ENCODE measurements around the gene SYT17. TPM values are rescaled to one million over a fixed set of nuclear protein-coding genes. Genes with fewer than 3 reads are reported as not detected.

Gene SYT17
- total RNA-seq, 4 donors from 2014 or later = 4.2 to 9.0 (median 6.3) TPM

DNA sequence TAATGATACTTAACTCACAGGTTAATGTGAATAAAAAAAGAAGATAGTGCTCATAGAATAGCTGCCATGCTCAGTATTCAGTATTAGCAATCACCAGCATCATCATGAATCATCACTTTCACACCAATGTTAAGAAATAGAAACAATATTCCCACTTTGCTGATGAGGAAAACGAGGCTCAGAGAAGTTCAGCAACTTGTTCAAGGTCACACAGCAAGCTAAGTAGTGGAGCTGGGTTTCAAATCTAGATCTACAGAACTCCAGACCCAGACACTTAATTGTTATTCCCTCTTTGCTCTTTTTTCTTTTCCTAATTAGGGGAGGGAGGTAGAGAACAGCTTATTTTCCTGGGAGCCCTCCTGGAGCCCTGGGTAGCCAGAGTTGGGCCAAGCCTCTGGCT lies 140.4 kb downstream of the SYT17 start:
- TF ChIP-seq, protein P1, sequence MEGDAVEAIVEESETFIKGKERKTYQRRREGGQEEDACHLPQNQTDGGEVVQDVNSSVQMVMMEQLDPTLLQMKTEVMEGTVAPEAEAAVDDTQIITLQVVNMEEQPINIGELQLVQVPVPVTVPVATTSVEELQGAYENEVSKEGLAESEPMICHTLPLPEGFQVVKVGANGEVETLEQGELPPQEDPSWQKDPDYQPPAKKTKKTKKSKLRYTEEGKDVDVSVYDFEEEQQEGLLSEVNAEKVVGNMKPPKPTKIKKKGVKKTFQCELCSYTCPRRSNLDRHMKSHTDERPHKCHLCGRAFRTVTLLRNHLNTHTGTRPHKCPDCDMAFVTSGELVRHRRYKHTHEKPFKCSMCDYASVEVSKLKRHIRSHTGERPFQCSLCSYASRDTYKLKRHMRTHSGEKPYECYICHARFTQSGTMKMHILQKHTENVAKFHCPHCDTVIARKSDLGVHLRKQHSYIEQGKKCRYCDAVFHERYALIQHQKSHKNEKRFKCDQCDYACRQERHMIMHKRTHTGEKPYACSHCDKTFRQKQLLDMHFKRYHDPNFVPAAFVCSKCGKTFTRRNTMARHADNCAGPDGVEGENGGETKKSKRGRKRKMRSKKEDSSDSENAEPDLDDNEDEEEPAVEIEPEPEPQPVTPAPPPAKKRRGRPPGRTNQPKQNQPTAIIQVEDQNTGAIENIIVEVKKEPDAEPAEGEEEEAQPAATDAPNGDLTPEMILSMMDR (IDR thresholded peaks at IDR 0.05) = no peak
- no peak for TF ChIP-seq POLR2AphosphoS5 (IDR thresholded peaks at IDR 0.05)
- no peak for TF ChIP-seq POLR2A (IDR thresholded peaks at IDR 0.05)
- TF ChIP-seq EP300 (IDR thresholded peaks at IDR 0.05) = no peak
- H3K27me3 ChIP-seq = no peaks in the 10 kb centered on the region
- ATAC-seq = no peak
- WGBS, 2 donors (ENCODE audit: low coverage in 1 of 2) = 50 to 100% methylated on average over 1 of the region's 1 CpG
- no peaks in the 10 kb centered on the region for H3K4me1 ChIP-seq
- H3K27ac ChIP-seq = no peak overlapping the region
- H3K9me3 ChIP-seq = no peaks in the 10 kb centered on the region
- H3K4me3 ChIP-seq = no peak overlapping the region
- no peaks in the 10 kb centered on the region for H3K36me3 ChIP-seq

- H3K4me3 ChIP-seq = no peak overlapping the region
- H3K36me3 ChIP-seq = no peaks in the 10 kb centered on the region
- H3K9me3 ChIP-seq = no peaks in the 10 kb centered on the region
- ATAC-seq = no peak
- no peaks in the 10 kb centered on the region for H3K27me3 ChIP-seq
- no peaks in the 10 kb centered on the region for H3K4me1 ChIP-seq
- TF ChIP-seq EP300 (IDR thresholded peaks at IDR 0.05) (no peak), POLR2AphosphoS5 (IDR thresholded peaks at IDR 0.05) (no peak), POLR2A (IDR thresholded peaks at IDR 0.05) (no peak)
- TF ChIP-seq, protein P1 (IDR thresholded peaks at IDR 0.05) = no peak
- WGBS, 2 donors (ENCODE audit: low coverage in 1 of 2) = 68 to 85% methylated on average over 3 to 5 of the region's 5 CpGs
- H3K27ac ChIP-seq = no peak overlapping the region
These were observed 141.1 kb downstream of the SYT17 start for GRCh38 chr16:19309178-19309577.

- Histone ChIP-seq H3K4me3 (no peak overlapping the region), H3K9me3 (no peaks in the 10 kb centered on the region), H3K36me3 (no peaks in the 10 kb centered on the region), H3K27ac (no peak overlapping the region), H3K4me1 (peaks cover 0 to 5% (median 0%) of the 10 kb centered on the region in 3 donors), H3K27me3 (no peaks in the 10 kb centered on the region)
- no peak for ATAC-seq
- TF ChIP-seq POLR2AphosphoS5 (IDR thresholded peaks at IDR 0.05) (no peak), EP300 (IDR thresholded peaks at IDR 0.05) (no peak), POLR2A (IDR thresholded peaks at IDR 0.05) (no peak)
- TF ChIP-seq, protein P1 (IDR thresholded peaks at IDR 0.05) = no peak
- WGBS, 2 donors (ENCODE audit: low coverage in 1 of 2) = 80% methylated on average over 1 of the region's 2 CpGs; no CpG with 5 or more reads in 1 of the 2 donors
These were observed 146.8 kb downstream of the SYT17 start for GRCh38 chr16:19314718-19315425.

DNA sequence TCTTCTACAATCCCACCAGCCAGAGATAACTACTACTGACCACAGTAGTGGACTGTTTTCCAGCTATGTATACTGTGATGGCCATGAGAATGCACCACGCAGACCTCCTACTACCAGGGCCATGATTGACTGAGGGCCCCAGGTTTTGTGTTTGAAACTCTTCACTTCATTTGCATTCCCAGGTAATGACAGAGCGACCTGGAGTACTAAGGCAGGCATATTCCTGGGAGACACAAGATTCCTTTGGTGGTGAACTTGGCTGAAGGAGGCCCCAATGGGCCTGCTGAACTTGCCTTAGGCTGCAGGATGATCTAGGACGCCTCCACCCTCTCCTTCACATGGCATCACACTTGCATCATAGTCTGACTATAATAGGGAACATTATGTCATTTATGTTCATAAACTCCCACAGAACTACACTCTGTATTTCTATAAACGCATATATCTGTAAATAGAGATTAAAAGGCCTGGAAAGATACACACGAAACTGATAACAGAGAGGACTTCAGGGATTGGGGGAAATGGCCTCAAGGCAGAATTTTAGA lies 147.9 kb downstream of the SYT17 start:
- ATAC-seq = no peak
- WGBS, 2 donors (ENCODE audit: low coverage in 1 of 2) = 56 to 80% methylated on average over 5 of the region's 5 CpGs
- H3K27me3 ChIP-seq = no peaks in the 10 kb centered on the region
- H3K9me3 ChIP-seq = no peaks in the 10 kb centered on the region
- no peak overlapping the region for H3K4me3 ChIP-seq
- peaks cover 0 to 5% (median 0%) of the 10 kb centered on the region in 3 donors for H3K4me1 ChIP-seq
- H3K36me3 ChIP-seq = no peaks in the 10 kb centered on the region
- H3K27ac ChIP-seq = no peak overlapping the region
- no peak for TF ChIP-seq POLR2A (IDR thresholded peaks at IDR 0.05)
- TF ChIP-seq, protein P1 (IDR thresholded peaks at IDR 0.05) = no peak

DNA sequence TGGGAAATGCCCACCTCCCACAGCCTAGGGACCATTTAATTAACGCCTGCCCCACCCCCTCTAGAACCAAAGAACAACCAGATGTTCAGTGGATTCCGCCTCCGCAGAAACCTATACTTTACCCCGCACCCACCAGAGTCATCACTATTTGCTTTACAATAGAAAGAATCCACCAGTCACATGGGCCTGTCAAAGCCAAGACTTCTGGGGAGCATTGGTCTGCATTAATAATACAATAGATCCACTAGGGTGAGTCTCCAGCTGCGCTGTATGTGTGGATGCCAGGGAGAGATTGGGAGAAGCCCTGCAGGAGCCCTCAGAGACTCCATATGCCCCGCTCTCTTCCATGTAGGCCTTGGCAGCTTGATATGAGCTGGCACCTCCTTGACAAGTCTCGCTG lies 148.8 kb downstream of the SYT17 start:
- TF ChIP-seq EP300 (IDR thresholded peaks at IDR 0.05) (no peak), POLR2A (IDR thresholded peaks at IDR 0.05) (no peak), POLR2AphosphoS5 (IDR thresholded peaks at IDR 0.05) (no peak)
- TF ChIP-seq, protein P1 (IDR thresholded peaks at IDR 0.05) = no peak
- no peak for ATAC-seq

More for the DNA sequence above, 148.8 kb downstream of the SYT17 start:
- no peaks in the 10 kb centered on the region for H3K27me3 ChIP-seq
- H3K4me1 ChIP-seq = peaks cover 0 to 5% (median 0%) of the 10 kb centered on the region in 3 donors
- WGBS, 2 donors (ENCODE audit: low coverage in 1 of 2) = 28 to 40% methylated on average over 3 of the region's 7 CpGs
- H3K27ac ChIP-seq = no peak overlapping the region
- H3K36me3 ChIP-seq = no peaks in the 10 kb centered on the region
- no peak overlapping the region for H3K4me3 ChIP-seq
- H3K9me3 ChIP-seq = no peaks in the 10 kb centered on the region
